ENCODE data around the gene BLMH.

DNA sequence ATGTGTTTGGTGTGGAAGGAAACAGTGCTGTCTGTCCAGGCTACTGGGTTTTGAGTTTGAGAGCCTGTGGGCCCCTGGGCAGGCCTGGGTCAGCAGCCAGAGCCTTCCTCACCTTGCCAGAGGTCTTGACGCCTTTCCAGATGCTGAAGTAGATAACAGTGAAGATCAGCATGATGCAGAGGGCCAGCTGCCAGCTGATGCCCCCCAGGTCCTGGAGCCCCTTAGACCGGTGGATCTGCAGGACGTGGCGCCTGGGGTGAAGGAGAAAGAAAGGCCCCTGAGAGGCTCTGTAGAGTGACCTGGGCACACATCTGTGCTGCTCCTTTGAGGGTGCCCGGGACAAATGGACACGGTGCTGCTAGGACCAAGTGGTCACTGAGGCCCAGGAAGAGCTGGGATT is 74.7 kb downstream of the BLMH start:
- TF ChIP-seq POLR2A (IDR thresholded peaks at IDR 0.05) (no peak), EP300 (IDR thresholded peaks at IDR 0.05) (no peak)
- TF ChIP-seq, protein P1, sequence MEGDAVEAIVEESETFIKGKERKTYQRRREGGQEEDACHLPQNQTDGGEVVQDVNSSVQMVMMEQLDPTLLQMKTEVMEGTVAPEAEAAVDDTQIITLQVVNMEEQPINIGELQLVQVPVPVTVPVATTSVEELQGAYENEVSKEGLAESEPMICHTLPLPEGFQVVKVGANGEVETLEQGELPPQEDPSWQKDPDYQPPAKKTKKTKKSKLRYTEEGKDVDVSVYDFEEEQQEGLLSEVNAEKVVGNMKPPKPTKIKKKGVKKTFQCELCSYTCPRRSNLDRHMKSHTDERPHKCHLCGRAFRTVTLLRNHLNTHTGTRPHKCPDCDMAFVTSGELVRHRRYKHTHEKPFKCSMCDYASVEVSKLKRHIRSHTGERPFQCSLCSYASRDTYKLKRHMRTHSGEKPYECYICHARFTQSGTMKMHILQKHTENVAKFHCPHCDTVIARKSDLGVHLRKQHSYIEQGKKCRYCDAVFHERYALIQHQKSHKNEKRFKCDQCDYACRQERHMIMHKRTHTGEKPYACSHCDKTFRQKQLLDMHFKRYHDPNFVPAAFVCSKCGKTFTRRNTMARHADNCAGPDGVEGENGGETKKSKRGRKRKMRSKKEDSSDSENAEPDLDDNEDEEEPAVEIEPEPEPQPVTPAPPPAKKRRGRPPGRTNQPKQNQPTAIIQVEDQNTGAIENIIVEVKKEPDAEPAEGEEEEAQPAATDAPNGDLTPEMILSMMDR (IDR thresholded peaks at IDR 0.05), result no peak
